Endothelial cell of umbilical vein (primary cell): Measurements from ENCODE around the gene RPA1. TPM values are rescaled to one million over a fixed set of nuclear protein-coding genes. Genes with fewer than 3 reads are reported as not detected.

ENCODE experiments used
- BruUV-seq: library from RNA; stranded (reverse); fragments of 400-500 nt; replicated peaks from 2 replicates; lab custom pipeline; 2021; lab: Mats Ljungman, UMichigan
- CTCF ChIA-PET: fragments of 300-600, 350-600 bp; sonication (Branson Sonifier 250); formaldehyde crosslinking; loops from one replicate; lab custom pipeline; 2021; ENCODE audit warnings: antibody characterized with exemption, inconsistent platforms; lab: Charles Lee
- POLR2A ChIA-PET: fragments of 300-600, 350-600 bp; sonication (Branson Sonifier 250); formaldehyde crosslinking; loops from one replicate; lab custom pipeline; 2021; ENCODE audit warnings: antibody characterized with exemption, inconsistent platforms; lab: Charles Lee
- DNase-seq: peaks from one replicate; pipeline ENCODE4 v3.0.0-alpha.2; 2011; ENCODE audit warnings: low read depth, low spot score
- FAIRE-seq: peaks from 2 replicates; lab custom pipeline; 2011; peaks lifted over from hg19 to GRCh38; lab: Jason Lieb, UNC
- H2AFZ ChIP-seq: 2 replicates; pipeline ENCODE4 v1.6.0; 2012; ENCODE audit warnings: low read depth, low read length, control low read depth, inconsistent platforms
- H3K27ac ChIP-seq: 2 replicates; pipeline ENCODE4 v1.5.1; 2011; ENCODE audit warnings: low read depth, mild to moderate bottlenecking, control low read depth, low read length, moderate library complexity; ENCODE audit not compliant: insufficient read depth
- H3K27me3 ChIP-seq, 2 experiments: 2 replicates each; pipeline versions ENCODE4 v1.6.0 to v1.6.1; 2011; ENCODE audit warnings: low read length in 2 of 2, mixed read lengths in 1 of 2; ENCODE audit not compliant: control insufficient read depth in 2 of 2, insufficient read depth in 2 of 2
- H3K36me3 ChIP-seq, 2 experiments: 2 replicates in 1 of 2; 3 replicates in 1 of 2; pipeline ENCODE4 v1.5.1; 2011; ENCODE audit warnings: low read length in 2 of 2, mild to moderate bottlenecking in 1 of 2, moderate library complexity in 1 of 2; ENCODE audit not compliant: control insufficient read depth in 2 of 2, insufficient read depth in 2 of 2; ENCODE audit errors: extremely low read depth in 1 of 2
- H3K4me1 ChIP-seq: 3 replicates; pipeline ENCODE4 v1.5.1; 2011; ENCODE audit warnings: mild to moderate bottlenecking, low read length; ENCODE audit not compliant: control insufficient read depth, insufficient read depth; ENCODE audit errors: extremely low read depth
- H3K4me2 ChIP-seq: 2 replicates; pipeline ENCODE4 v1.6.1; 2011; ENCODE audit warnings: low read length, control low read depth, mixed read lengths; ENCODE audit not compliant: insufficient read depth
- H3K4me3 ChIP-seq, 3 experiments: fragments of 200-600 bp in 1 of 3; sonication (generic), shearing (Covaris generic) in 1 of 3; replicated peaks in 1 of 3; 2 replicates each; pipeline ENCODE4 v1.5.1; 2011 to 2016; ENCODE audit warnings: control low read depth in 3 of 3, low read length in 3 of 3, mild to moderate bottlenecking in 2 of 3, inconsistent platforms in 1 of 3, low read depth in 1 of 3, moderate library complexity in 1 of 3; ENCODE audit not compliant: insufficient read depth in 1 of 3
- H3K79me2 ChIP-seq: 2 replicates; pipeline ENCODE4 v1.6.0; 2012; ENCODE audit warnings: low read length, inconsistent platforms; ENCODE audit not compliant: control insufficient read depth, insufficient read depth
- H3K9ac ChIP-seq: replicated peaks from 2 replicates; pipeline ENCODE3; 2011; ENCODE audit warnings: low read length, control low read depth; ENCODE audit not compliant: insufficient read depth; ENCODE audit errors: extremely low read depth
- H3K9me1 ChIP-seq: replicated peaks from 3 replicates; pipeline ENCODE4 v1.6.0; 2011; ENCODE audit warnings: mild to moderate bottlenecking, low read length; ENCODE audit not compliant: control insufficient read depth, insufficient read depth; ENCODE audit errors: extremely low read depth
- H3K9me3 ChIP-seq: replicated peaks from 2 replicates; pipeline ENCODE4 v1.5.1; 2012; ENCODE audit warnings: low read length, inconsistent platforms; ENCODE audit not compliant: control insufficient read depth, insufficient read depth
- H4K20me1 ChIP-seq: replicated peaks from 2 replicates; pipeline ENCODE3; 2011; ENCODE audit warnings: mild to moderate bottlenecking, low read length; ENCODE audit not compliant: control insufficient read depth, insufficient read depth; ENCODE audit errors: extremely low read depth
- EZH2 ChIP-seq: IDR thresholded peaks from 2 replicates; pipeline ENCODE4 v1.6.1; 2012; ENCODE audit warnings: borderline replicate concordance, low read depth, mild to moderate bottlenecking, moderate library complexity, low read length, inconsistent platforms; ENCODE audit not compliant: severe bottlenecking
- FOS ChIP-seq: IDR thresholded peaks from 2 replicates; pipeline ENCODE4 v1.6.1; 2011; ENCODE audit warnings: mild to moderate bottlenecking, low read length, moderate library complexity, borderline replicate concordance; ENCODE audit not compliant: insufficient read depth
- GATA2 ChIP-seq: IDR thresholded peaks from 2 replicates; pipeline ENCODE4 v1.7.0; 2011; ENCODE audit warnings: low read depth, mild to moderate bottlenecking, moderate library complexity, mixed read lengths, low read length; ENCODE audit not compliant: insufficient read length, insufficient read depth
- JUN ChIP-seq: IDR thresholded peaks from 2 replicates; pipeline ENCODE4 v1.6.1; 2011; ENCODE audit warnings: borderline replicate concordance, low read depth; ENCODE audit not compliant: insufficient read length, insufficient read depth
- MAX ChIP-seq: IDR thresholded peaks from 2 replicates; pipeline ENCODE4 v1.6.1; 2011; ENCODE audit not compliant: insufficient read depth, insufficient read length
- MYC ChIP-seq: IDR thresholded peaks from one replicate; pipeline ENCODE4 v1.6.1; 2011; ENCODE audit warnings: mild to moderate bottlenecking, low read depth, low read length
- POLR2A ChIP-seq: IDR thresholded peaks from 2 replicates; pipeline ENCODE4 v1.6.1; 2012; ENCODE audit warnings: low read depth, mild to moderate bottlenecking, control low read depth, low read length
- POLR2AphosphoS5 ChIP-seq: IDR thresholded peaks from 2 replicates; pipeline ENCODE4 v1.6.1; 2012; ENCODE audit warnings: low read depth, mild to moderate bottlenecking, control low read depth, low read length, moderate library complexity; ENCODE audit not compliant: insufficient read depth
- dilution Hi-C: fragments of 300-500 bp; cut with MboI; formaldehyde crosslinking; loops from one replicate; pipeline ENCODE4 v1.15.0; 2019; ENCODE audit warnings: low sequenced_read_pairs; ENCODE audit not compliant: extremely low pct_ligation_motif_present
- intact Hi-C: fragments of 100-400 bp; cut with micrococcal nuclease; formaldehyde crosslinking; loops from one replicate; pipeline ENCODE4 v1.10.0; 2022
- polyA plus RNA-seq, 4 experiments: library from polyadenylated mRNA; depleted of rRNA in 3 of 4; stranded (reverse) in 3 of 4; unstranded in 1 of 4; fragments of >200 nt; gene quantifications; 2 replicates each; pipeline versions ENCODE4 v1.2.1 to v1.2.3, GENCODE V29; 2011 to 2012; ENCODE audit warnings: missing spikeins in 1 of 4
- total RNA-seq: library from RNA; stranded (reverse); gene quantifications from 2 replicates; pipeline ENCODE4 v1.2.3, GENCODE V29; 2021
- TF ChIP-seq, protein P1 (sequence below), 2 donors: IDR thresholded peaks; 1 replicate in 1 of 2; 2 replicates in 1 of 2; pipeline ENCODE4 v1.5.1; 2011; ENCODE audit warnings: low read length in 2 of 2, mild to moderate bottlenecking in 2 of 2, moderate library complexity in 2 of 2, control low read depth in 1 of 2, inconsistent platforms in 1 of 2, low read depth in 1 of 2; ENCODE audit not compliant: insufficient read depth in 1 of 2; ENCODE audit errors: extremely low read depth in 1 of 2

The RPA1 gene
- total and polyA plus RNA-seq, 2 donors (not counting 3 experiments of a cell fraction or from before 2014, with no cell fraction given): 50.5 to 123 TPM

DNA sequence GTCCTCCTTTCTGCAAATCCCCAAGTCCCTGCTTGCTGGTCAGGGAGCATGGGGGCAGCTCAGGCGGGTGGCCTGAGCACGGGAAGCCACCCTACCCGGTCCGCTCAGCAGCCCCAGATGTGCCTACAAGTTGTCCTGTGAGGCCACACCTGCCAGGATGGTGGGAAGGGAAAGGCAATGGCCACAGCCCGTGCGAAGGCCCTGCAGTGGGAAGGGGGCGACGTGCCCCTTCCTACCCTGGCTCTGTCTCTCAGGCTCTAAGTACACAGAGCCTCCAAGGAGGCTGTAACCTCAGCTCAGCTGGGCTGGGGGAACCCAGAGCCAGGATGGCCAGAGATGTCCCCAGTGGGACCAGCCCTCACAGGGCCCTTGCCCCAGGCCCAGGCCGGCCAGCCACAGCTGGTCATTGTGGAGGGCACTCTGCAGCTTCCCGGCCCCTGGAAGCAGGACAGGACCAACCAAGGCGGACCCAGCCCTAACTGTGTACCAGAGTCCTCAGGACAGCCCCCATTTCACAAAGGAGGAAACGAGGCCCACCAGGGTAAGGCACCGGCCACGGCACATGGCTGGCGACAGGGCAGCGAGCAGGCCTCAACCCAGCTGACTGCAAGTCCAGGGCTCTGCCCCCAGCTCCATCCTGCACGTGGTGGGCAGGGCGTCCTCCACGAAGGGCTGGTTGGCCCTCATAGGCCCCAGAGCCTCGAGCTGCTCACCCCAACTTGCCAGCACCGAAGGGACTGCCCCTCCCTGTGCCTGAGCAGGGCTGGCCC, 113.0 kb downstream of the RPA1 start:
- H3K9me1 ChIP-seq: no peaks in the 10 kb centered on the region
- H3K9ac ChIP-seq: no peak overlapping the region
- H3K4me2 ChIP-seq: no peak overlapping the region
- no peak for DNase-seq
- no peaks in the 10 kb centered on the region for H3K36me3 ChIP-seq
- no peak overlapping the region for H2AFZ ChIP-seq
- POLR2A ChIA-PET: interaction anchor here (0.6 kb wide), 1 partner anchor 113 kb away, joined by 9 read pairs; the partner anchor contains the start of genes RPA1 and SMYD4
- H3K9me3 ChIP-seq: no peaks in the 10 kb centered on the region
- CTCF ChIA-PET: no interaction called here
- no peak for FAIRE-seq
- no peaks in the 10 kb centered on the region for H4K20me1 ChIP-seq
- dilution Hi-C loops: no loop called here
- intact Hi-C loops: no loop called here
- BruUV-seq: no TSS peak
- H3K79me2 ChIP-seq: no peaks in the 10 kb centered on the region
- no peak overlapping the region for H3K27ac ChIP-seq
- no peak for TF ChIP-seq POLR2A
- no peak for TF ChIP-seq FOS
- TF ChIP-seq EZH2: no peak
- TF ChIP-seq, protein P1, sequence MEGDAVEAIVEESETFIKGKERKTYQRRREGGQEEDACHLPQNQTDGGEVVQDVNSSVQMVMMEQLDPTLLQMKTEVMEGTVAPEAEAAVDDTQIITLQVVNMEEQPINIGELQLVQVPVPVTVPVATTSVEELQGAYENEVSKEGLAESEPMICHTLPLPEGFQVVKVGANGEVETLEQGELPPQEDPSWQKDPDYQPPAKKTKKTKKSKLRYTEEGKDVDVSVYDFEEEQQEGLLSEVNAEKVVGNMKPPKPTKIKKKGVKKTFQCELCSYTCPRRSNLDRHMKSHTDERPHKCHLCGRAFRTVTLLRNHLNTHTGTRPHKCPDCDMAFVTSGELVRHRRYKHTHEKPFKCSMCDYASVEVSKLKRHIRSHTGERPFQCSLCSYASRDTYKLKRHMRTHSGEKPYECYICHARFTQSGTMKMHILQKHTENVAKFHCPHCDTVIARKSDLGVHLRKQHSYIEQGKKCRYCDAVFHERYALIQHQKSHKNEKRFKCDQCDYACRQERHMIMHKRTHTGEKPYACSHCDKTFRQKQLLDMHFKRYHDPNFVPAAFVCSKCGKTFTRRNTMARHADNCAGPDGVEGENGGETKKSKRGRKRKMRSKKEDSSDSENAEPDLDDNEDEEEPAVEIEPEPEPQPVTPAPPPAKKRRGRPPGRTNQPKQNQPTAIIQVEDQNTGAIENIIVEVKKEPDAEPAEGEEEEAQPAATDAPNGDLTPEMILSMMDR (IDR thresholded peaks at IDR 0.05; ENCODE audit: extremely low read depth in 1 of 2, insufficient read depth in 1 of 2, low read depth in 1 of 2, low read length in 2 of 2): no peak
- TF ChIP-seq MYC: no peak
- TF ChIP-seq MAX: no peak
- no peak for TF ChIP-seq POLR2AphosphoS5
- no peak for TF ChIP-seq JUN
- no peak for TF ChIP-seq GATA2
- no peaks in the 10 kb centered on the region for H3K4me1 ChIP-seq
- H3K27me3 ChIP-seq: no peaks in the 10 kb centered on the region
- H3K4me3 ChIP-seq: no peak overlapping the region
